Stimulated activated naive CD4-positive, alpha-beta T cell treated with Interleukin-2 at 50 U/mL for 16 hours (primary cell): ENCODE measurements around the gene TIMM22.

Source experiments
- DNase-seq: peaks from one replicate; lab custom pipeline; 2025; lab: John Stamatoyannopoulos, UW

Gene TIMM22

GRCh38 chr17:1022278-1023024 lies 25.5 kb downstream of the TIMM22 start:
- no peak for DNase-seq

GRCh38 chr17:1024076-1024475 lies 27.1 kb downstream of the TIMM22 start:
- no peak for DNase-seq

- DNase-seq, result no peak
Observed at GRCh38 chr17:1025733-1026598, 29.0 kb downstream of the TIMM22 start.

- no peak for DNase-seq
Observed at GRCh38 chr17:1026599-1026975, 29.7 kb downstream of the TIMM22 start.

GRCh38 chr17:1027044-1027443 lies 30.1 kb downstream of the TIMM22 start:
- DNase-seq, result no peak

GRCh38 chr17:1029196-1029921 lies 32.4 kb downstream of the TIMM22 start:
- no peak for DNase-seq

- no peak for DNase-seq
Observed at GRCh38 chr17:1029922-1030644, 33.2 kb downstream of the TIMM22 start.

- no peak for DNase-seq
Observed at GRCh38 chr17:1030684-1031532, 34.0 kb downstream of the TIMM22 start.

GRCh38 chr17:1031711-1032110 lies 34.8 kb downstream of the TIMM22 start:
- DNase-seq, result no peak

- no peak for DNase-seq
Observed at GRCh38 chr17:1032391-1032790, 35.5 kb downstream of the TIMM22 start.

- DNase-seq, result no peak
Observed at GRCh38 chr17:1033503-1033902, 36.6 kb downstream of the TIMM22 start.

GRCh38 chr17:1034652-1035210 lies 37.8 kb downstream of the TIMM22 start:
- DNase-seq, result no peak

GRCh38 chr17:1035546-1036170 lies 38.7 kb downstream of the TIMM22 start:
- no peak for DNase-seq

GRCh38 chr17:1036171-1036844 lies 39.4 kb downstream of the TIMM22 start:
- DNase-seq, result no peak

- no peak for DNase-seq
Observed at GRCh38 chr17:1036845-1037237, 39.9 kb downstream of the TIMM22 start.

GRCh38 chr17:1037238-1037879 lies 40.4 kb downstream of the TIMM22 start:
- DNase-seq, result no peak

GRCh38 chr17:1038459-1039122 lies 41.7 kb downstream of the TIMM22 start:
- DNase-seq, result no peak

- no peak for DNase-seq
Observed at GRCh38 chr17:1039123-1039507, 42.2 kb downstream of the TIMM22 start.
